GM06990 (cell line): ENCODE results near the gene NEDD9.

Experiments
- DNase-seq: peaks from one replicate; pipeline ENCODE4 v3.0.0-alpha.2; 2011; ENCODE audit not compliant: insufficient read length; ENCODE audit errors: extremely low read depth
- H3K27me3 ChIP-seq: replicated peaks from 2 replicates; pipeline ENCODE4 v1.6.0; 2011; ENCODE audit warnings: low read length; ENCODE audit not compliant: control insufficient read depth, insufficient read depth
- H3K36me3 ChIP-seq: 2 replicates; pipeline ENCODE4 v1.5.1; 2011; ENCODE audit warnings: low read length; ENCODE audit not compliant: control insufficient read depth, insufficient read depth
- H3K4me3 ChIP-seq: replicated peaks from 2 replicates; pipeline ENCODE4 v1.5.1; 2011; ENCODE audit warnings: low read depth, mild to moderate bottlenecking, control low read depth, low read length
- TF ChIP-seq, protein P1 (sequence below): IDR thresholded peaks from 2 replicates; pipeline ENCODE4 v1.5.1; 2011; ENCODE audit warnings: low read length, control low read depth, mild to moderate bottlenecking, inconsistent platforms; ENCODE audit not compliant: insufficient read depth, poor library complexity, severe bottlenecking

NEDD9 gene

DNA sequence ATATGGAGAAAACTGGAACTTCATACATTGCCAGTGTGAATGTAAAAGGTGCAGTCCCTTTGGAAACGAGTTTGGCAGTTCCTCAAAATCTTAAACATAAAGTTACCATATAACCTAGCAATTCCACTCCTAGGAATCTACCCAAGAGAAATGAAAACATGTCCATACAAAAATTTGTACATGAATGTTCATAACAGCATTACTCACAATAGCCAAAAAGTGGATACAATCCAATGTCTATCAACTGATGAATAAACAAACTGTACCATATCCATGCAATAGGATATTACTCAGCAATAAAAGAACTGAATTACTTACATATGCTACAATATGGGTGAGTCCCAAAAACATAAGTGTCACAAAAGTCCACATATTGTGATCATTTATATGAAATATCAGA lies 72.3 kb downstream of the NEDD9 start:
- H3K4me3 ChIP-seq, result no peak overlapping the region
- H3K36me3 ChIP-seq, result no peaks in the 10 kb centered on the region
- no peaks in the 10 kb centered on the region for H3K27me3 ChIP-seq
- DNase-seq, result no peak
- TF ChIP-seq, protein P1, sequence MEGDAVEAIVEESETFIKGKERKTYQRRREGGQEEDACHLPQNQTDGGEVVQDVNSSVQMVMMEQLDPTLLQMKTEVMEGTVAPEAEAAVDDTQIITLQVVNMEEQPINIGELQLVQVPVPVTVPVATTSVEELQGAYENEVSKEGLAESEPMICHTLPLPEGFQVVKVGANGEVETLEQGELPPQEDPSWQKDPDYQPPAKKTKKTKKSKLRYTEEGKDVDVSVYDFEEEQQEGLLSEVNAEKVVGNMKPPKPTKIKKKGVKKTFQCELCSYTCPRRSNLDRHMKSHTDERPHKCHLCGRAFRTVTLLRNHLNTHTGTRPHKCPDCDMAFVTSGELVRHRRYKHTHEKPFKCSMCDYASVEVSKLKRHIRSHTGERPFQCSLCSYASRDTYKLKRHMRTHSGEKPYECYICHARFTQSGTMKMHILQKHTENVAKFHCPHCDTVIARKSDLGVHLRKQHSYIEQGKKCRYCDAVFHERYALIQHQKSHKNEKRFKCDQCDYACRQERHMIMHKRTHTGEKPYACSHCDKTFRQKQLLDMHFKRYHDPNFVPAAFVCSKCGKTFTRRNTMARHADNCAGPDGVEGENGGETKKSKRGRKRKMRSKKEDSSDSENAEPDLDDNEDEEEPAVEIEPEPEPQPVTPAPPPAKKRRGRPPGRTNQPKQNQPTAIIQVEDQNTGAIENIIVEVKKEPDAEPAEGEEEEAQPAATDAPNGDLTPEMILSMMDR, result no peak

DNA sequence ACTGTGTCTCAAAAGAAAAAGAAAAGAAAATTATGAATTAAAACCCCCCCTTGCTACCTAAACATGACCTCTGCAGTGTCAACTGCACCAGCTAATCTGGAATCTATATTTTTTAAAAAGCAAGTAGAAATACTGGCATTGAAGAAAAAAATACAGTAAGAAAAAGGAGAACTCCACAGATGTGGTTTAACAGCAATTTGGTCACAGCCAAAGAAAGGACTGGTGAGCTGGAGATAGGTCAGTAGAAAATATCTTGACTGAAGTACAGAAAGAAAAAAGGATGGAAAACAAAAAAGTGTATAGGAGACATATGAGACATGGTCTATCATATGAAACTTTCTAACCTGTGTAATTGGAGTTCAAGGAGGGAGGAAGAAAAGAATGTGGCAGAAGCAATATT lies 76.9 kb downstream of the NEDD9 start:
- TF ChIP-seq, protein P1, result no peak
- H3K4me3 ChIP-seq, result no peak overlapping the region
- H3K27me3 ChIP-seq, result no peaks in the 10 kb centered on the region
- no peaks in the 10 kb centered on the region for H3K36me3 ChIP-seq
- DNase-seq, result no peak

DNA sequence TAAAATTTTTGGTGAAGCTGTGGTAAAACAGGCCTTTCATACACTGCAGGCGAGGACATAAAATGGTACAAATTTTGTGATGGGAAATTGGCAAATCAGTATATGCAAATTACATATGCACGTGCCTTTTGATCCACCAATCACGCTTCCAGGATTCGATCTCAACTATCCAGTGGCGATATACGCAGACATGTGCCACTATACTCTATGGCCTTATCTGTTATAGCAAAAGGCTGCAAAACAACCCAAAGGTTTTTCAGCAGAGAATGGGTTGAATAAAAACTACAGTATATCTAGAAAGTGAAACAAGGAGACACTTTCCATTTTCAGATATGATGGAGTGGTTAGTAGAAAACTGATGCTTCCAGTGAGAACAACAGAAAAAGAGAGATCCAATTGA lies 79.0 kb downstream of the NEDD9 start:
- TF ChIP-seq, protein P1, result no peak
- Histone ChIP-seq H3K36me3 (no peaks in the 10 kb centered on the region), H3K27me3 (no peaks in the 10 kb centered on the region), H3K4me3 (no peak overlapping the region)
- DNase-seq, result no peak

DNA sequence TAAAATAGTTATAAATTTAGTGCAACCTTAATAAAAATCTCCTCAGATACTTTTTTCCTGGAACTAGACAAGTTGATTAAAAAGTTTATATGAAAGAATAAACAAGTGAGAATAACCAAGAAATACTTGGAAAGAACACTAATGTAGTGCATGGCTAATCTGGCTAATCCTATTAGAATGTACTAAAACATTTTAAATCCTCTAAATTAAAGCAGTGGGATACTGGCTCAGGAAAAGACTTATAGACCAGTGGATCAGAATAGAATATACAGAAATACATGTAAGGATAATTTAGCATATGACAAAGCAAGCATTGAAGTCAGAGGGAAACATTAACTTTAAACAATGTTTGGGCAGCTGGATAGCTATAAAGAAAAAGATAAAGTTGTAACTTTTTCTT lies 79.9 kb downstream of the NEDD9 start:
- Histone ChIP-seq H3K4me3 (no peak overlapping the region), H3K36me3 (no peaks in the 10 kb centered on the region), H3K27me3 (no peaks in the 10 kb centered on the region)
- no peak for DNase-seq
- TF ChIP-seq, protein P1, result no peak

DNA sequence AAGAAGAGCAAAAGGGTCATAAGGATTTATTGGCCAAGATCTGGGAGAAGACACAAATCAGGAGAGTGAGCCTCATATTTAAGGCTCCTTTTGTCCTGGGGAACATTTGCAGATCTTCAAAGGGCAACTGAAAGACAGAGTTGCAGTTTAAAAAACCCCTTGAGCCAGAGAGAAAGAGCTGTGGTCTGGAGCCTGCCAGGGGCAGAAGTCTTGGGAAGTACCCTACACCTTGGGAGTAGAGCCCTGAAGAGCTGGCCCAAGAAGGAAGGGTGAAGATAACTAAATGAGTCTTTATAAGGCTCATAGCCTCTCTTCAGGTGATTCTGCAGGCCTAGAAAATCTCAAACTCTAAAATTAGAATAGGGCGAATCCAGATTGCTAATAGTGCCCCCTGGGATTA lies 81.0 kb downstream of the NEDD9 start:
- TF ChIP-seq, protein P1, result no peak
- DNase-seq, result no peak
- Histone ChIP-seq H3K36me3 (no peaks in the 10 kb centered on the region), H3K27me3 (no peaks in the 10 kb centered on the region), H3K4me3 (no peak overlapping the region)

DNA sequence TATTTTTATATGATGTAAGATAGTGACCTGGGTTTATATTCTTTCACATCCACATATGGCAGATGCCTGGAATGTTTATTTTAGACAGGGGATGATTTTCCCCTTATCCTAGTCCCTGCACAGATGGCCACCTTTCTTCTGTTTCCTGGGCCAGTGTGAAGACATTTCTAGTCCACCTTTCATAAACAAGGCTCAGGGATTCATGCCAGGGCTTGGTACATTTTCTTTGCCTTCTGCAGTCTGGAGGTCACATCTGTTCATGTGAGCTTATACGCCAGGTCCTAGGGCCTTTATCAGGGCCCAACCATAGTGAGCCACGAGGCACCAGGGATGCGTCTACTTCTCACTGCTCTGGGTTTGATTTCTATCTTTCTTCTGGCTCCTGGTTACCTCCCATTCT lies 82.9 kb downstream of the NEDD9 start:
- no peaks in the 10 kb centered on the region for H3K27me3 ChIP-seq
- no peak for DNase-seq
- no peak overlapping the region for H3K4me3 ChIP-seq
- TF ChIP-seq, protein P1, result no peak
- no peaks in the 10 kb centered on the region for H3K36me3 ChIP-seq
